T-helper 17 cell (primary cell): ENCODE measurements around the gene PCCA. TPM values are rescaled to one million over a fixed set of nuclear protein-coding genes. Genes with fewer than 3 reads are reported as not detected.

Experiments
- ATAC-seq: fragments of 150-1000 bp; cut with Tn5 transposase; 2 replicates; pipeline ENCODE4 v1.10.0; 2021; ENCODE audit warnings: mild to moderate bottlenecking, moderate library complexity
- DNase-seq, 3 donors: peaks; one replicate each; pipeline versions ENCODE4 v3.0.0 to v3.0.0-alpha.2; 2020 to 2021
- H3K9me3 ChIP-seq: one replicate; pipeline ENCODE4 v1.7.0; 2013; ENCODE audit warnings: low read length, mild to moderate bottlenecking; ENCODE audit not compliant: control insufficient read depth, poor library complexity, severe bottlenecking
- H3K27ac Mint-ChIP-seq: one replicate; pipeline ENCODE4 v1.8.0; 2022; ENCODE audit warnings: mild to moderate bottlenecking, moderate library complexity, mixed read lengths
- H3K27me3 Mint-ChIP-seq: one replicate; pipeline ENCODE4 v1.8.0; 2022; ENCODE audit warnings: mixed read lengths
- H3K36me3 Mint-ChIP-seq: one replicate; pipeline ENCODE4 v1.8.0; 2022; ENCODE audit warnings: low read depth, mixed read lengths
- H3K4me1 Mint-ChIP-seq: one replicate; pipeline ENCODE4 v1.8.0; 2022; ENCODE audit warnings: mild to moderate bottlenecking, mixed read lengths
- H3K4me3 Mint-ChIP-seq: one replicate; pipeline ENCODE4 v1.8.0; 2022; ENCODE audit warnings: mild to moderate bottlenecking, moderate library complexity, mixed read lengths
- total RNA-seq, 4 donors: library from RNA in 2 of 4; stranded (reverse) in 2 of 4; gene quantifications; one replicate each; pipeline ENCODE4 v1.2.3 and lab custom pipeline; 2022 to 2026

The PCCA gene
- total RNA-seq, 2 donors from 2014 or later = 9.9 to 10.7 TPM

DNA sequence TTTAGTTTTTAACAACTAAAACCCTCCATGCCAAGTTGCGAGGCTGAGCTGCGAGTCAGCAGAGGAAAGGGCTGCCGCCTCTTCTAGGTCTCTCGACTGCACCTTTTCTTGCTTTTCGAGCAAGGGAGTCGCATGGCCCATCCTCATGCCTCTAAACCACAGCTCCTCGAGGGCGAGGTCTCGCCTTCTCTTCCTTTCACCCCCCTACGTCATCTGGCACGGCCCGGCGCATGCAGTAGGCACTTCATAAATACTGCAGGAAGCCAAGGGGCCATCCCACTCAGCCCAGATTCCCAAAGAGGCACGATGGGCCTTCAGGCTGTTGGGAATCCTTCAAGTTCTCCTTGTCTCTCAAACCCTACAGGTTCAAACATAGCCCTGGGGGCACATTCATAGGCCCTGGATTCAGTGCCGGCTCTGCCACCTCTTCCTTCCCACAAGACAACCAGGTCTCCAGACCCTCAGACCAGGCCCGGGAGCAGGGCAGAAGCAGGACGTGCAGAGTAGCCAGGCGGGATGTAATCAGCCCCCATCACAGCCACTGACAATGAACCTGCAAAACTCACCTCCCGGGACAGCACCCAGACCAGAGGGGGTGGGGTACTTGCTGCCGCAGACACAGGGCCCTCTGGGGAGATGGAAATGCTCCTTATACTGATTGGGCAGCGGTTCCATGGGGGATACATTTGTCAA, 458.0 kb downstream of the PCCA start:
- H3K36me3 Mint-ChIP-seq = no peaks in the 10 kb centered on the region
- H3K4me1 Mint-ChIP-seq = peaks cover 5% of the 10 kb centered on the region
- H3K4me3 Mint-ChIP-seq = no peak overlapping the region
- H3K27ac Mint-ChIP-seq = no peak overlapping the region
- ATAC-seq = no peak
- H3K9me3 ChIP-seq = no peaks in the 10 kb centered on the region
- no peaks in the 10 kb centered on the region for H3K27me3 Mint-ChIP-seq
- no peak for DNase-seq

GRCh38 chr13:100547791-100548201, 458.9 kb downstream of the PCCA start:
- peaks cover 4% of the 10 kb centered on the region for H3K4me1 Mint-ChIP-seq
- H3K27ac Mint-ChIP-seq = no peak overlapping the region
- no peak overlapping the region for H3K4me3 Mint-ChIP-seq
- H3K27me3 Mint-ChIP-seq = no peaks in the 10 kb centered on the region
- no peak for ATAC-seq
- H3K9me3 ChIP-seq = no peaks in the 10 kb centered on the region
- no peak for DNase-seq
- H3K36me3 Mint-ChIP-seq = no peaks in the 10 kb centered on the region

DNA sequence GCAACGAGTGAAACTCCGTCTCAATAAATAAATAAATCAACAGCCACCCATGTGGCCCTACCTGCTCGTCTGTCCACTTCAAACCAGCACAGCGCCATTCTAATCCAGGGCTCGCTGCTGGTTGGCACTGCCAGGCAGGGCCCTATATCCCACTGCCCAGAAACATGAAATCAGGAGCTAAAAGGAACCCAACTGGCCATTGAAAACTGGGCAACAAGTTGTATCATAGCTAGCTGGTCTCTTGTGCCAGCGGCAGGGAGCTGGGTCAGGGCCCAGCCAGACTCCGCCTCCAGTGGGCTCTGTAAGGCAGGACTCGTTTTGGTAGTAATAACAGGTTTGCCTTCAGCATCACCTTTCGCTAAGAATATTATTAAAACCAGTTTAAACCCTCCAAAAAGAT, 460.4 kb downstream of the PCCA start:
- Mint-ChIP-seq H3K27me3 (no peaks in the 10 kb centered on the region), H3K4me1 (peaks cover 3% of the 10 kb centered on the region), H3K27ac (no peak overlapping the region), H3K4me3 (no peak overlapping the region), H3K36me3 (no peaks in the 10 kb centered on the region)
- ATAC-seq (no peak), DNase-seq (no peak)
- H3K9me3 ChIP-seq = no peaks in the 10 kb centered on the region

DNA sequence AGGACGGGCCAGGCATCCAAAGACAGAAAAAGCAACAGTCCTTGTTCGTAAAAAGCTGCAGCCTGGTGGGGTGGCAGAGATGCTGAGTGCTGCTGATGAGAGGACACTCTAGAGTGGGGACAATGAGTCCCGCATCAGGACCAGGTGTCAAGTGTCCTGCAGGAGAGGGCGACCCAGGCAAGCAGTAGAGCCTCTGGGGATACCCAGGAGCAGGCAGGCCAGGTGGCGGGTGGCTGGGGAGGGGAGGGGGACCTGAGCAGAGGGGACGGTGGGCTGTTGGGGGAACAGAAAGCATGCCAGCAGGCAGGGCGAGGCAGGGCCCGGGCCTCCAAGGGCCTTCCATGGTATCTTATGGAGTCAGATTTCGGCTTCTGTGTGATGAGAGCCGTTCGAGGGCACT, 463.9 kb downstream of the PCCA start:
- no peak overlapping the region for H3K4me3 Mint-ChIP-seq
- no peaks in the 10 kb centered on the region for H3K9me3 ChIP-seq
- peaks cover 6% of the 10 kb centered on the region for H3K4me1 Mint-ChIP-seq
- no peak for DNase-seq
- no peak for ATAC-seq
- H3K36me3 Mint-ChIP-seq = peaks cover 3% of the 10 kb centered on the region
- H3K27ac Mint-ChIP-seq = peak overlapping the region; percentile 27
- no peaks in the 10 kb centered on the region for H3K27me3 Mint-ChIP-seq

DNA sequence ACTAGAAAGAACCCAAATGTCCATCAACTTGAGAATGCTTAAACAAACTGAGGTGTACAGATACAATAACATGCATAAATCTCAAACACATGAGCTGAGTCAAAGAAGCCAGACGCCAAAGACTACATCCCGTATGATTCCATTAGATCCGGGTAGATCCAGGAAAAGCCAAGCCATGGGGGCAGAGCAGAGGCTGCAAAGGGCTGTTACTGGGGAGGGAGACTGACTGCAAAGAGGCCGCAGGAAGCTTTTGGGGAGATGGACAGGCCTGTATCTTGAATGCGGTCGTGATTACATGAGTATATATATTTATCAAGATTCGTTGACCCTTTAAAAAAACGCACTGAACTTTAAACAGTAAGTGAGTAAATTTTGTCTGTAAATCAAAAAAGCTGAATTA, 471.0 kb downstream of the PCCA start:
- H3K4me3 Mint-ChIP-seq = no peak overlapping the region
- H3K9me3 ChIP-seq = no peaks in the 10 kb centered on the region
- no peaks in the 10 kb centered on the region for H3K27me3 Mint-ChIP-seq
- no peak overlapping the region for H3K27ac Mint-ChIP-seq
- ATAC-seq (no peak), DNase-seq (no peak)
- peaks cover 5% of the 10 kb centered on the region for H3K4me1 Mint-ChIP-seq
- peaks cover 2% of the 10 kb centered on the region for H3K36me3 Mint-ChIP-seq

DNA sequence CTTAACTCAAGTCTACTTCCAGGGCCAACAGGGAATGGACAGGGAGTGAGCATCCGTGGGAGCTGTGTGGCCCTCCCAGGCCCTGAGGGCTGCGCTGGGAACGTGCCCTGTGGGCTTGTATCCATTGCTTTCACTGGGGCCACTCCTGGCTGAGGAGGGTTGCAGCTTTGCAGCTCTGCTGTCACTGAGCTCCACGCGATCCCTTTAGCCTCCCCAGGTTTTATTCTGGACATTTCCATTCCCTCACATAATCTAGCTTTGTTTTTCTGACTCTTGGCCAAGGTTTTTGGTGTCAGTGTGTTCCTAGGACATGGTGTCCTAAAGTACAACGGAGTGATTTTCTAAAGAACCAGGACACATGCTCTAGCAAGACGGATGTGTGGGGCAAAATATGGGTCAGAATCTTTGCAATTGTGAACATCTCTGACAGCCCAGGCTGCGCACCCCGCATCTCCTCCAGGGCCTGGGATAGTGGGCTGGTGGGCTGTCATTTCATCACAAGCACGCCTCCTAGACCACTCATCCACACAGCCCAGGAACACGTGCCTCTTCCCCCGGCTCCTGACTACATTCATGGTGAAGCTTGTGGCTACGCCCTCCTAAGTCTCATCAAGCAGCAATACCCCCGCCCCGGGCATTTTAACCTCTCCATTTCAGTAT, 471.7 kb downstream of the PCCA start:
- H3K36me3 Mint-ChIP-seq = peaks cover 2% of the 10 kb centered on the region
- no peak overlapping the region for H3K4me3 Mint-ChIP-seq
- no peak for DNase-seq
- no peak for ATAC-seq
- no peaks in the 10 kb centered on the region for H3K9me3 ChIP-seq
- H3K4me1 Mint-ChIP-seq = peaks cover 7% of the 10 kb centered on the region
- no peak overlapping the region for H3K27ac Mint-ChIP-seq
- no peaks in the 10 kb centered on the region for H3K27me3 Mint-ChIP-seq

DNA sequence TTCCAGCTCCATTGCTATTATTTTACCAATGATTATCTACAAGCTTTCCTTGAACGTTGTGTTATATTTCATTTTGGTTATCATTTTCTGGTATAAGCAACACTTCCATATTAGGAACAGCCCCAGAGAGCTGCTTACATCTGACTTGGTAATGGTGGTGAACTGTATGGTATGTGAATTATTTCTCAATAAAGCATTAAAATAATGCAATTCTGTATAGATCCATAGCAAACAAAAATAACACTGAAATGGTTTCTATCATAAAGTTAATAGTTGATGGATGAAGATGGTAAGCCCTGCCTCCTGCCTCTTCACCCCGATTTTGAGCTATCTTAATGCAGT, 472.2 kb downstream of the PCCA start:
- no peak for DNase-seq
- H3K9me3 ChIP-seq = no peaks in the 10 kb centered on the region
- Mint-ChIP-seq H3K4me3 (no peak overlapping the region), H3K27ac (no peak overlapping the region), H3K27me3 (no peaks in the 10 kb centered on the region), H3K36me3 (peaks cover 2% of the 10 kb centered on the region), H3K4me1 (peaks cover 7% of the 10 kb centered on the region)
- no peak for ATAC-seq

- Mint-ChIP-seq H3K4me3 (no peak overlapping the region), H3K36me3 (peaks cover 4% of the 10 kb centered on the region), H3K27me3 (no peaks in the 10 kb centered on the region), H3K4me1 (peaks cover 7% of the 10 kb centered on the region), H3K27ac (no peak overlapping the region)
- H3K9me3 ChIP-seq = no peaks in the 10 kb centered on the region
- no peak for ATAC-seq
- no peak for DNase-seq
Measured at GRCh38 chr13:100561599-100562204, 472.8 kb downstream of the PCCA start.

- Mint-ChIP-seq H3K27ac (no peak overlapping the region), H3K4me1 (peaks cover 9% of the 10 kb centered on the region), H3K36me3 (peaks cover 10% of the 10 kb centered on the region), H3K4me3 (no peak overlapping the region), H3K27me3 (no peaks in the 10 kb centered on the region)
- no peaks in the 10 kb centered on the region for H3K9me3 ChIP-seq
- ATAC-seq = no peak
- DNase-seq = no peak
Measured at GRCh38 chr13:100563779-100564178, 474.9 kb downstream of the PCCA start.

- peaks cover 9% of the 10 kb centered on the region for H3K4me1 Mint-ChIP-seq
- ATAC-seq (no peak), DNase-seq (no peak)
- H3K4me3 Mint-ChIP-seq = no peak overlapping the region
- no peaks in the 10 kb centered on the region for H3K9me3 ChIP-seq
- no peak overlapping the region for H3K27ac Mint-ChIP-seq
- no peaks in the 10 kb centered on the region for H3K27me3 Mint-ChIP-seq
- H3K36me3 Mint-ChIP-seq = peaks cover 10% of the 10 kb centered on the region
Measured at GRCh38 chr13:100564444-100565223, 475.7 kb downstream of the PCCA start.

DNA sequence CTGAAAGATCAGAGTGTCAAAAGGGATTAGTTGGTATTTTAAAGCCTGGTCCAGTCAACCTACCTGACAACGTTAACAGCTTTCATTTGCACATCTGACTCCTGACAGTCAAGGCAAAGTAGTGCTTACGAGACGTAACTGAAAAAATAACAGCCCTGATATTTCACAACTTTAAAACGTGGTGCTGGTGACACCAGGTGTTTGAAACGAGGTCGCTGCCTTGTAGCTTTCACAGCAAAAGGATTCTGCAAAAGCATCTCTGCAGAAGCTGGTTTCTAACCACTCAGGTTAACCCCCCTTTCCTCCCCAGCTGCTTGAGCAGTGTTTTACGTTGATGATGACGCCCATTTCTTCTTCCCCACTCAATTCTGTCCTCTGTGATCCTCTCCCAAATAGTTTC, 476.4 kb downstream of the PCCA start:
- ATAC-seq (no peak), DNase-seq (no peak)
- H3K4me3 Mint-ChIP-seq = no peak overlapping the region
- H3K4me1 Mint-ChIP-seq = peaks cover 9% of the 10 kb centered on the region
- H3K27me3 Mint-ChIP-seq = no peaks in the 10 kb centered on the region
- H3K36me3 Mint-ChIP-seq = peaks cover 8% of the 10 kb centered on the region
- H3K9me3 ChIP-seq = no peaks in the 10 kb centered on the region
- no peak overlapping the region for H3K27ac Mint-ChIP-seq

- Mint-ChIP-seq H3K4me3 (no peak overlapping the region), H3K27me3 (no peaks in the 10 kb centered on the region), H3K4me1 (peaks cover 9% of the 10 kb centered on the region), H3K36me3 (peaks cover 8% of the 10 kb centered on the region), H3K27ac (no peak overlapping the region)
- no peaks in the 10 kb centered on the region for H3K9me3 ChIP-seq
- DNase-seq = no peak
- no peak for ATAC-seq
Measured at GRCh38 chr13:100566543-100566942, 477.6 kb downstream of the PCCA start.

DNA sequence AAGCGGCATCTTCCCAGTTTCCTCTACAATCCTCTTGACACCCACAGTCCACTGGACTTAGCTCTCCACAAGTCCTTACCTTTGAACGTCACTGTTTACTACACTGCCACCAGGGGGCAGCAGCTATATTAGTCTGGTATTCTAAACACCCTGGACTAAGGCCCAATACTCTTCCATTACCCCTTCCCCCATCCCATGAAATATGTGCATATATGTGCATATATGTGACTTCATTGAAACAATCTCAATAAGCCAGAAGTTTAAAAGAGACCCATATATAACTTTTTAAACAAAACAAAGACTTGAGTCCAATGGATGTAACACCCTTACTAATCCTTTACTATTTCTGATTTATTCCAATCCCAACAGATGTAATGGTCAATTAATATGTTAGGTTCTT, 484.2 kb downstream of the PCCA start:
- DNase-seq (peak; percentile 47 to 64 (median 59)), ATAC-seq (peak; percentile 90)
- no peak overlapping the region for H3K27ac Mint-ChIP-seq
- H3K4me3 Mint-ChIP-seq = no peak overlapping the region
- H3K4me1 Mint-ChIP-seq = peaks cover 19% of the 10 kb centered on the region
- H3K36me3 Mint-ChIP-seq = peaks cover 8% of the 10 kb centered on the region
- no peaks in the 10 kb centered on the region for H3K27me3 Mint-ChIP-seq
- H3K9me3 ChIP-seq = no peaks in the 10 kb centered on the region
